ENCODE results near the gene AEBP2. TPM values are rescaled to one million over a fixed set of nuclear protein-coding genes. Genes with fewer than 3 reads are reported as not detected.

The AEBP2 gene
- total and polyA plus RNA-seq, 2 of the 13 experiments (the other 11 are each of a cell fraction or from before 2014, with no cell fraction given), result 9.2 to 17.9 TPM

DNA sequence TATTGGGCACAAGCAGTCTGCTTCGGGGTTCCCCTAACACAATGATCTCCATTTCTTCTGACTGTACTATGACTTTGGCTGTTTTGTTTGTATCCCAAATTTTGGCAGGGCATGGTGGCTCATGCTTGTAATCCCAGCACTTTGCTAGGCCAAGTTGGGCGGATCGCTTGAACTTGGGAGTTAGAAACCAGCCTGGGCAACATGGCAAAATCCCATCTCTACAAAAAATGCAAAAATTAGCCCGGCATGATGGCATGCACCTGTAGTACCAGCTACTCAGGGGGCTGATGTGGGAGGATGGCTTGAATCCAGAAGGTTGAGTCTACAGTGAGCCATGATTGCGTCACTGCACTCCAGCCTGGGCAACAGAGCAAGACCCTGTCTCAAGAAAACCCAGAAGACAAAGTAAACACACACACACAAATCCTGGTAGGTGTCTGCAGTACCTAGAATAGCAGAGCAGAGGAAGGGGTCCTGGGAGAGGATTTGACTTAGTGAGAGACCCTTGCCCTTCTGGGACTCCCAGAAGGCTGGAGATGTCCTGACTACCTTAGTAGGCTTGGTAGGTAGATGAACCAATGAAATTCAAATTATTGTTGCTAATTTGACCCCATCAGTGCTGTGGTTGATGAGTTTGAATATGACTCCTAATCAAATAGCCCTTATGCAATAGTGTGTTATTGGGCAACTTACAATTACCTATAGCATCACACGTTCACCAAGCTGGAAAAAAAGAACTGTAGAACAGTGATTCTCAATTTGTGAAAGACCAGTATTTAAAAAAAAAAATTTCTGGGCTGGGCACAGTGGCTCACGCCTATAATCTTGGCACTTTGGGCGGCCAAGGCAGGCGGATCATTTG lies 6.8 kb upstream of the AEBP2 start:
- no peaks in the 10 kb centered on the region for H3K27me3 ChIP-seq (ENCODE audit: control insufficient read depth in 1 of 2, insufficient read depth in 2 of 2, low read length in 2 of 2)
- FAIRE-seq, result no peak
- H2AFZ ChIP-seq (ENCODE audit: low read length), result no peak overlapping the region
- H3K4me1 ChIP-seq (ENCODE audit: insufficient read depth, low read length), result peaks cover 22% of the 10 kb centered on the region
- no peaks in the 10 kb centered on the region for H4K20me1 ChIP-seq (ENCODE audit: insufficient read depth, low read length)
- DNase-seq (ENCODE audit: low spot score), result no peak
- ChIA-PET CTCF (ENCODE audit: low intra/inter-chr PET ratio, low total read pairs) (no interaction called here), POLR2A (no interaction called here)
- H3K9me3 ChIP-seq (ENCODE audit: low read length), result no peaks in the 10 kb centered on the region
- H3K79me2 ChIP-seq (ENCODE audit: insufficient read depth, low read length), result no peaks in the 10 kb centered on the region
- H3K9ac ChIP-seq (ENCODE audit: insufficient read depth, low read depth, low read length), result no peak overlapping the region
- H3K4me3 ChIP-seq (replicated peaks in 1 of 3; ENCODE audit: insufficient read depth in 1 of 3, low read depth in 2 of 3, low read length in 3 of 3), result no peak overlapping the region
- WGBS (ENCODE audit: low lambda C conversion rate), result 97% methylated on average over 9 of the region's 9 CpGs
- no peak for ATAC-seq
- in situ Hi-C loops (cut with HindIII; ENCODE audit: extremely low pct_ligation_motif_present, low pct_unique_long_range_greater_than_20kb) (no loop called here), intact Hi-C loops (cut with micrococcal nuclease; ENCODE audit: unreplicated experiment) (no loop called here)
- no TSS peak for BruUV-seq (replicated peaks)
- H3K36me3 ChIP-seq (replicated peaks in 1 of 2; ENCODE audit: control insufficient read depth in 1 of 2, insufficient read depth in 2 of 2, low read length in 2 of 2), result no peaks in the 10 kb centered on the region
- H3K27ac ChIP-seq (ENCODE audit: extremely low read length, insufficient read depth, low read length), result no peak overlapping the region
- no peak overlapping the region for H3K4me2 ChIP-seq (ENCODE audit: low read depth, low read length)
- TF ChIP-seq, protein P1, sequence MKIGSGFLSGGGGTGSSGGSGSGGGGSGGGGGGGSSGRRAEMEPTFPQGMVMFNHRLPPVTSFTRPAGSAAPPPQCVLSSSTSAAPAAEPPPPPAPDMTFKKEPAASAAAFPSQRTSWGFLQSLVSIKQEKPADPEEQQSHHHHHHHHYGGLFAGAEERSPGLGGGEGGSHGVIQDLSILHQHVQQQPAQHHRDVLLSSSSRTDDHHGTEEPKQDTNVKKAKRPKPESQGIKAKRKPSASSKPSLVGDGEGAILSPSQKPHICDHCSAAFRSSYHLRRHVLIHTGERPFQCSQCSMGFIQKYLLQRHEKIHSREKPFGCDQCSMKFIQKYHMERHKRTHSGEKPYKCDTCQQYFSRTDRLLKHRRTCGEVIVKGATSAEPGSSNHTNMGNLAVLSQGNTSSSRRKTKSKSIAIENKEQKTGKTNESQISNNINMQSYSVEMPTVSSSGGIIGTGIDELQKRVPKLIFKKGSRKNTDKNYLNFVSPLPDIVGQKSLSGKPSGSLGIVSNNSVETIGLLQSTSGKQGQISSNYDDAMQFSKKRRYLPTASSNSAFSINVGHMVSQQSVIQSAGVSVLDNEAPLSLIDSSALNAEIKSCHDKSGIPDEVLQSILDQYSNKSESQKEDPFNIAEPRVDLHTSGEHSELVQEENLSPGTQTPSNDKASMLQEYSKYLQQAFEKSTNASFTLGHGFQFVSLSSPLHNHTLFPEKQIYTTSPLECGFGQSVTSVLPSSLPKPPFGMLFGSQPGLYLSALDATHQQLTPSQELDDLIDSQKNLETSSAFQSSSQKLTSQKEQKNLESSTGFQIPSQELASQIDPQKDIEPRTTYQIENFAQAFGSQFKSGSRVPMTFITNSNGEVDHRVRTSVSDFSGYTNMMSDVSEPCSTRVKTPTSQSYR (CRISPR knock-in tag; IDR thresholded peaks at IDR 0.05; ENCODE audit: borderline replicate concordance), result no peak
- TF ChIP-seq ZNF282 (IDR thresholded peaks at IDR 0.05; ENCODE audit: partially characterized antibody), result no peak
- TF ChIP-seq CEBPG (CRISPR knock-in tag; IDR thresholded peaks at IDR 0.05), result 0 out of 2 replicates have a peak, but pooled peaks have one; percentile 2
- TF ChIP-seq, protein P2, sequence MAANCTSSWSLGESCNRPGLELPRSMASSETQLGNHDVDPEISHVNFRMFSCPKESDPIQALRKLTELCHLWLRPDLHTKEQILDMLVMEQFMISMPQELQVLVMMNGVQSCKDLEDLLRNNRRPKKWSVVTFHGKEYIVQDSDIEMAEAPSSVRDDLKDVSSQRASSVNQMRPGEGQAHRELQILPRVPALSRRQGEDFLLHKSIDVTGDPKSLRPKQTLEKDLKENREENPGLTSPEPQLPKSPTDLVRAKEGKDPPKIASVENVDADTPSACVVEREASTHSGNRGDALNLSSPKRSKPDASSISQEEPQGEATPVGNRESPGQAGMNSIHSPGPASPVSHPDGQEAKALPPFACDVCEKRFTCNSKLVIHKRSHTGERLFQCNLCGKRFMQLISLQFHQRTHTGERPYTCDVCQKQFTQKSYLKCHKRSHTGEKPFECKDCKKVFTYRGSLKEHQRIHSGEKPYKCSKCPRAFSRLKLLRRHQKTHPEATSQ (CRISPR knock-in tag; IDR thresholded peaks at IDR 0.05; ENCODE audit: borderline replicate concordance), result no peak
- no peak for TF ChIP-seq RELA (CRISPR knock-in tag; IDR thresholded peaks at IDR 0.05)
- TF ChIP-seq ZNF33A (CRISPR knock-in tag; IDR thresholded peaks at IDR 0.05; ENCODE audit: borderline replicate concordance), result no peak
- TF ChIP-seq, protein P3, sequence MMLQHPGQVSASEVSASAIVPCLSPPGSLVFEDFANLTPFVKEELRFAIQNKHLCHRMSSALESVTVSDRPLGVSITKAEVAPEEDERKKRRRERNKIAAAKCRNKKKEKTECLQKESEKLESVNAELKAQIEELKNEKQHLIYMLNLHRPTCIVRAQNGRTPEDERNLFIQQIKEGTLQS (CRISPR knock-in tag; IDR thresholded peaks at IDR 0.05), result no peak
- TF ChIP-seq, protein P4, sequence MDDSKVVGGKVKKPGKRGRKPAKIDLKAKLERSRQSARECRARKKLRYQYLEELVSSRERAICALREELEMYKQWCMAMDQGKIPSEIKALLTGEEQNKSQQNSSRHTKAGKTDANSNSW (CRISPR knock-in tag; IDR thresholded peaks at IDR 0.05; ENCODE audit: borderline replicate concordance), result no peak
- no peak for TF ChIP-seq XBP1 (CRISPR knock-in tag; IDR thresholded peaks at IDR 0.05)
- peak; percentile 90 for TF ChIP-seq ZNF121 (CRISPR knock-in tag; IDR thresholded peaks at IDR 0.05)
- no peak for TF ChIP-seq ARID2 (CRISPR knock-in tag; IDR thresholded peaks at IDR 0.05; ENCODE audit: borderline replicate concordance)
- TF ChIP-seq, protein P5, sequence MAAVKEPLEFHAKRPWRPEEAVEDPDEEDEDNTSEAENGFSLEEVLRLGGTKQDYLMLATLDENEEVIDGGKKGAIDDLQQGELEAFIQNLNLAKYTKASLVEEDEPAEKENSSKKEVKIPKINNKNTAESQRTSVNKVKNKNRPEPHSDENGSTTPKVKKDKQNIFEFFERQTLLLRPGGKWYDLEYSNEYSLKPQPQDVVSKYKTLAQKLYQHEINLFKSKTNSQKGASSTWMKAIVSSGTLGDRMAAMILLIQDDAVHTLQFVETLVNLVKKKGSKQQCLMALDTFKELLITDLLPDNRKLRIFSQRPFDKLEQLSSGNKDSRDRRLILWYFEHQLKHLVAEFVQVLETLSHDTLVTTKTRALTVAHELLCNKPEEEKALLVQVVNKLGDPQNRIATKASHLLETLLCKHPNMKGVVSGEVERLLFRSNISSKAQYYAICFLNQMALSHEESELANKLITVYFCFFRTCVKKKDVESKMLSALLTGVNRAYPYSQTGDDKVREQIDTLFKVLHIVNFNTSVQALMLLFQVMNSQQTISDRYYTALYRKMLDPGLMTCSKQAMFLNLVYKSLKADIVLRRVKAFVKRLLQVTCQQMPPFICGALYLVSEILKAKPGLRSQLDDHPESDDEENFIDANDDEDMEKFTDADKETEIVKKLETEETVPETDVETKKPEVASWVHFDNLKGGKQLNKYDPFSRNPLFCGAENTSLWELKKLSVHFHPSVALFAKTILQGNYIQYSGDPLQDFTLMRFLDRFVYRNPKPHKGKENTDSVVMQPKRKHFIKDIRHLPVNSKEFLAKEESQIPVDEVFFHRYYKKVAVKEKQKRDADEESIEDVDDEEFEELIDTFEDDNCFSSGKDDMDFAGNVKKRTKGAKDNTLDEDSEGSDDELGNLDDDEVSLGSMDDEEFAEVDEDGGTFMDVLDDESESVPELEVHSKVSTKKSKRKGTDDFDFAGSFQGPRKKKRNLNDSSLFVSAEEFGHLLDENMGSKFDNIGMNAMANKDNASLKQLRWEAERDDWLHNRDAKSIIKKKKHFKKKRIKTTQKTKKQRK (IDR thresholded peaks at IDR 0.05; ENCODE audit: low read length), result no peak
- TF ChIP-seq TCF7 (IDR thresholded peaks at IDR 0.05; ENCODE audit: low read depth), result no peak
- no peak for TF ChIP-seq ZNF724P (CRISPR knock-in tag; IDR thresholded peaks at IDR 0.05; ENCODE audit: borderline replicate concordance)
- peak; percentile 49 for TF ChIP-seq CEBPB (IDR thresholded peaks at IDR 0.05; ENCODE audit: borderline replicate concordance, low read depth, low read length)
- TF ChIP-seq POGZ (CRISPR knock-in tag; IDR thresholded peaks at IDR 0.05), result no peak
